Astrocyte of the spinal cord (primary cell): Measurements from ENCODE around the gene CHRNA4.

Experiments used
- DNase-seq: peaks from one replicate; pipeline ENCODE4 v3.0.0; 2011; ENCODE audit warnings: low read depth, low spot score
- H3K4me3 ChIP-seq: 2 replicates; pipeline ENCODE4 v1.5.1; 2011; ENCODE audit warnings: low read depth, mild to moderate bottlenecking, low read length, moderate library complexity
- CTCF ChIP-seq: IDR thresholded peaks from 2 replicates; pipeline ENCODE4 v1.5.1; 2012; ENCODE audit warnings: low read depth, mild to moderate bottlenecking, low read length, inconsistent platforms
- in situ Hi-C: cut with HindIII; loops from 2 replicates; pipeline ENCODE4 v1.10.0; 2017; ENCODE audit warnings: low sequenced_read_pairs

The CHRNA4 gene

GRCh38 chr20:63401384-63402110 is 40.4 kb upstream of the CHRNA4 start:
- no peak for DNase-seq
- in situ Hi-C loops, result no loop called here
- no peak overlapping the region for H3K4me3 ChIP-seq
- TF ChIP-seq CTCF, result no peak

- TF ChIP-seq CTCF, result no peak
- H3K4me3 ChIP-seq, result no peak overlapping the region
- in situ Hi-C loops, result no loop called here
- DNase-seq, result no peak
These were observed 39.5 kb upstream of the CHRNA4 start for GRCh38 chr20:63400486-63401210.

- H3K4me3 ChIP-seq, result no peak overlapping the region
- DNase-seq, result no peak
- in situ Hi-C loops, result no loop called here
- no peak for TF ChIP-seq CTCF
These were observed 38.6 kb upstream of the CHRNA4 start for GRCh38 chr20:63399596-63400375.

- no peak overlapping the region for H3K4me3 ChIP-seq
- in situ Hi-C loops, result no loop called here
- no peak for TF ChIP-seq CTCF
- no peak for DNase-seq
These were observed 37.8 kb upstream of the CHRNA4 start for GRCh38 chr20:63398744-63399514.

- in situ Hi-C loops, result no loop called here
These were observed 36.8 kb upstream of the CHRNA4 start for GRCh38 chr20:63397946-63398450.

More at GRCh38 chr20:63397946-63398450, 36.8 kb upstream of the CHRNA4 start:
- H3K4me3 ChIP-seq, result no peak overlapping the region
- DNase-seq, result no peak
- no peak for TF ChIP-seq CTCF
